Measurements from ENCODE around the gene CFAP74. TPM values are rescaled to one million over a fixed set of nuclear protein-coding genes. Genes with fewer than 3 reads are reported as not detected.

Gene CFAP74
- total RNA-seq, 4 donors from 2014 or later, result not detected

- Histone ChIP-seq H3K27me3 (peaks cover 29 to 61% (median 29%) of the 10 kb centered on the region in 3 donors), H3K36me3 (no peaks in the 10 kb centered on the region), H3K27ac (no peak overlapping the region), H3K4me3 (no peak overlapping the region), H3K4me1 (no peaks in the 10 kb centered on the region), H3K9me3 (no peaks in the 10 kb centered on the region)
- no peak for TF ChIP-seq POLR2A (IDR thresholded peaks at IDR 0.05)
- no peak for TF ChIP-seq CTCF (IDR thresholded peaks at IDR 0.05 in 4 of 5, conservative IDR thresholded peaks at IDR 0.05 in 1 of 5)
- ATAC-seq, result no peak
- intact Hi-C loops (cut with DNase I; ENCODE audit: low total_unique reads), result no loop called here
- DNase-seq, result no peak
- in situ Hi-C loops (cut with MboI; ENCODE audit: low sequenced_read_pairs in 4 of 4), result no loop called here
These were observed 2.7 kb downstream of the CFAP74 start for GRCh38 chr1:2000850-2001249.

- intact Hi-C loops (cut with DNase I; ENCODE audit: low total_unique reads) (no loop called here), in situ Hi-C loops (cut with MboI; ENCODE audit: low sequenced_read_pairs in 4 of 4) (no loop called here)
- no peak overlapping the region for H3K27ac ChIP-seq
- no peaks in the 10 kb centered on the region for H3K36me3 ChIP-seq
- peaks cover 25 to 59% (median 27%) of the 10 kb centered on the region in 3 donors for H3K27me3 ChIP-seq
- no peaks in the 10 kb centered on the region for H3K9me3 ChIP-seq
- no peaks in the 10 kb centered on the region for H3K4me1 ChIP-seq
- H3K4me3 ChIP-seq, result no peak overlapping the region
- ATAC-seq, result no peak
- TF ChIP-seq CTCF (IDR thresholded peaks at IDR 0.05 in 4 of 5, conservative IDR thresholded peaks at IDR 0.05 in 1 of 5) (no peak), POLR2A (IDR thresholded peaks at IDR 0.05) (no peak)
- no peak for DNase-seq
These were observed 3.2 kb downstream of the CFAP74 start for GRCh38 chr1:2000432-2000831.

GRCh38 chr1:1997576-1997975 is 6.0 kb downstream of the CFAP74 start:
- Histone ChIP-seq H3K27me3 (peaks cover 0 to 39% (median 12%) of the 10 kb centered on the region in 3 donors), H3K27ac (no peak overlapping the region), H3K4me3 (no peak overlapping the region), H3K9me3 (no peaks in the 10 kb centered on the region), H3K36me3 (no peaks in the 10 kb centered on the region), H3K4me1 (no peaks in the 10 kb centered on the region)
- in situ Hi-C loops (cut with MboI; ENCODE audit: low sequenced_read_pairs in 4 of 4), result no loop called here
- intact Hi-C loops (cut with DNase I; ENCODE audit: low total_unique reads), result no loop called here
- DNase-seq (no peak), ATAC-seq (no peak)
- TF ChIP-seq CTCF (IDR thresholded peaks at IDR 0.05 in 4 of 5, conservative IDR thresholded peaks at IDR 0.05 in 1 of 5) (no peak), POLR2A (IDR thresholded peaks at IDR 0.05) (no peak)

GRCh38 chr1:1996207-1996651 is 7.4 kb downstream of the CFAP74 start:
- in situ Hi-C loops (cut with MboI; ENCODE audit: low sequenced_read_pairs in 4 of 4), result no loop called here
- DNase-seq (no peak), ATAC-seq (no peak)
- no peak overlapping the region for H3K27ac ChIP-seq
- H3K4me1 ChIP-seq, result no peaks in the 10 kb centered on the region
- no peaks in the 10 kb centered on the region for H3K36me3 ChIP-seq
- H3K27me3 ChIP-seq, result peaks cover 0 to 28% (median 8%) of the 10 kb centered on the region in 3 donors
- no peak overlapping the region for H3K4me3 ChIP-seq
- intact Hi-C loops (cut with DNase I; ENCODE audit: low total_unique reads), result no loop called here
- TF ChIP-seq POLR2A (IDR thresholded peaks at IDR 0.05), result no peak
- TF ChIP-seq CTCF (IDR thresholded peaks at IDR 0.05 in 4 of 5, conservative IDR thresholded peaks at IDR 0.05 in 1 of 5), result no peak
- no peaks in the 10 kb centered on the region for H3K9me3 ChIP-seq

- peaks cover 8 to 39% (median 16%) of the 10 kb centered on the region in 3 donors for H3K27me3 ChIP-seq
- H3K36me3 ChIP-seq, result no peaks in the 10 kb centered on the region
- no peak overlapping the region for H3K27ac ChIP-seq
- in situ Hi-C loops (cut with MboI; ENCODE audit: low sequenced_read_pairs in 4 of 4) (no loop called here), intact Hi-C loops (cut with DNase I; ENCODE audit: low total_unique reads) (no loop called here)
- no peak overlapping the region for H3K4me3 ChIP-seq
- ATAC-seq, result no peak
- DNase-seq, result no peak
- no peaks in the 10 kb centered on the region for H3K9me3 ChIP-seq
- no peaks in the 10 kb centered on the region for H3K4me1 ChIP-seq
- TF ChIP-seq CTCF (IDR thresholded peaks at IDR 0.05 in 4 of 5, conservative IDR thresholded peaks at IDR 0.05 in 1 of 5) (no peak), POLR2A (IDR thresholded peaks at IDR 0.05) (no peak)
These were observed 9.1 kb downstream of the CFAP74 start for GRCh38 chr1:1994536-1994935.
